Prostate gland (tissue), 2 donors: ENCODE measurements around the gene RILP. TPM values are rescaled to one million over a fixed set of nuclear protein-coding genes. Genes with fewer than 3 reads are reported as not detected.

Experiments
- DNase-seq: peaks from one replicate; pipeline ENCODE4 v3.0.0-alpha.2; 2019; ENCODE audit warnings: low spot score
- H3K27ac ChIP-seq, 2 donors: fragments of 200-600 bp; sonication (generic); 2 replicates each; pipeline ENCODE4 v1.5.1; 2017 to 2019
- H3K27me3 ChIP-seq: fragments of 200-600 bp; sonication (generic); replicated peaks from 2 replicates; pipeline ENCODE4 v1.5.1; 2019; ENCODE audit not compliant: insufficient read depth
- H3K36me3 ChIP-seq, 2 donors: fragments of 200-600 bp; sonication (generic); 1 replicate in 1 of 2; 2 replicates in 1 of 2; pipeline versions ENCODE4 v1.5.1 to v1.8.1; 2017 to 2019
- H3K4me1 ChIP-seq: fragments of 200-600 bp; sonication (generic); replicated peaks from 2 replicates; pipeline ENCODE4 v1.5.1; 2019
- H3K4me3 ChIP-seq, 2 donors: fragments of 200-600 bp; sonication (generic); 2 replicates each; pipeline ENCODE4 v1.5.1; 2017 to 2019
- H3K9me3 ChIP-seq: fragments of 200-600 bp; sonication (generic); 2 replicates; pipeline ENCODE4 v1.5.1; 2017
- POLR2A ChIP-seq: fragments of 450-650 bp; IDR thresholded peaks from one replicate; pipeline ENCODE4 v1.6.1; 2016; ENCODE audit warnings: antibody characterized with exemption, mild to moderate bottlenecking
- POLR2AphosphoS5 ChIP-seq: sonication (generic); formaldehyde crosslinking; IDR thresholded peaks from one replicate; pipeline ENCODE4 v1.6.1; 2017; ENCODE audit warnings: antibody characterized with exemption
- WGBS: methylation state at CpG from one replicate; pipeline ENCODE4 v1.1.5; 2018; 5-methylcytosine and 5-hydroxymethylcytosine counted together
- intact Hi-C: fragments of 100-400 bp; cut with DNase I; formaldehyde crosslinking; loops from one replicate; pipeline ENCODE4 v1.14.2; 2022
- total RNA-seq, 2 donors: library from RNA; depleted of rRNA; stranded (reverse); fragments of >200 nt; gene quantifications; one replicate each; pipeline ENCODE4 v1.1.0, GENCODE V29; 2016
- TF ChIP-seq, protein P1 (sequence below), 4 experiments: fragments of 200-600 bp in 2 of 4; fragments of 450-650 bp in 2 of 4; sonication (generic) in 2 of 4; IDR thresholded peaks; 1 replicate in 3 of 4; 2 replicates in 1 of 4; pipeline ENCODE4 v1.5.1; 2016 to 2019; ENCODE audit warnings: antibody characterized with exemption in 4 of 4, mild to moderate bottlenecking in 2 of 4, moderate library complexity in 2 of 4

The RILP gene
- total RNA-seq, 2 donors from 2014 or later: 16.9 to 24.4 TPM

- H3K36me3 ChIP-seq: no peaks in the 10 kb centered on the region
- no peak for DNase-seq
- no peaks in the 10 kb centered on the region for H3K27me3 ChIP-seq
- no peak overlapping the region for H3K27ac ChIP-seq
- intact Hi-C loops: no loop called here
- TF ChIP-seq, protein P1, sequence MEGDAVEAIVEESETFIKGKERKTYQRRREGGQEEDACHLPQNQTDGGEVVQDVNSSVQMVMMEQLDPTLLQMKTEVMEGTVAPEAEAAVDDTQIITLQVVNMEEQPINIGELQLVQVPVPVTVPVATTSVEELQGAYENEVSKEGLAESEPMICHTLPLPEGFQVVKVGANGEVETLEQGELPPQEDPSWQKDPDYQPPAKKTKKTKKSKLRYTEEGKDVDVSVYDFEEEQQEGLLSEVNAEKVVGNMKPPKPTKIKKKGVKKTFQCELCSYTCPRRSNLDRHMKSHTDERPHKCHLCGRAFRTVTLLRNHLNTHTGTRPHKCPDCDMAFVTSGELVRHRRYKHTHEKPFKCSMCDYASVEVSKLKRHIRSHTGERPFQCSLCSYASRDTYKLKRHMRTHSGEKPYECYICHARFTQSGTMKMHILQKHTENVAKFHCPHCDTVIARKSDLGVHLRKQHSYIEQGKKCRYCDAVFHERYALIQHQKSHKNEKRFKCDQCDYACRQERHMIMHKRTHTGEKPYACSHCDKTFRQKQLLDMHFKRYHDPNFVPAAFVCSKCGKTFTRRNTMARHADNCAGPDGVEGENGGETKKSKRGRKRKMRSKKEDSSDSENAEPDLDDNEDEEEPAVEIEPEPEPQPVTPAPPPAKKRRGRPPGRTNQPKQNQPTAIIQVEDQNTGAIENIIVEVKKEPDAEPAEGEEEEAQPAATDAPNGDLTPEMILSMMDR (IDR thresholded peaks at IDR 0.05): no peak
- no peak for TF ChIP-seq POLR2A
- TF ChIP-seq POLR2AphosphoS5: no peak
- no peaks in the 10 kb centered on the region for H3K9me3 ChIP-seq
- H3K4me3 ChIP-seq: no peak overlapping the region
- H3K4me1 ChIP-seq: peaks cover 8% of the 10 kb centered on the region
- 61% methylated on average over 23 of the region's 23 CpGs for WGBS
Measured at GRCh38 chr17:1640329-1641064, 9.2 kb downstream of the RILP start.

DNA sequence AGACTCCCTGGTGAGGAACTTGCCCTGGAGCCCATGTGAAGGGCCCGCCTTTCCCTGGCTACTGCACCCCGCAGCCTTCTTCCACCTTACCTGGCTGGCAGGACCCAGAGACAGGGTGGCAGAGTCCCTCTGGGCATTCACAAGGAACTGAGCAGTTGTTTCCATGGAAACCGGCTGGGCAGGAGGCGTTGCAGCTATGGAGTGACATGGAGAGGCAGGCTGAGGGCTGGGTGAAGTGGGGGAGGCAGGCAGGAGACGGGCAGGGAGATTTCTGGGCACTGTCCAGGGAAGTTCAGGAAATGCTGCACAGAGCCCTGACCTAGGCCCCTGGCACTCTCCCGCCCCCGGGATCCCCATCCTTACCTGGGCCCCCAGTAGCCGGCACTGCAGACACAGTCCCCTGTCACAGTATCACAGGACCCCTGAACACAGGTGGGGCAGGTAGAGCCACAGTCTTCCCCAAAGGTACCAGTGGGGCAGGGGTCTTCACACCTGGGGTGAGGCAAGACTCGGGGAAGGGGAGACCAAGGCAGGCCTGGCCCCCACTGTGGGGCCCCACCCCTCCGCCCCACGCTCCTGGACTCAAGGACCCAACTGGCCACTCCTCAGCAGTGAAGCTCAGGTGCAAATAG, 10.0 kb downstream of the RILP start:
- intact Hi-C loops: no loop called here
- no peak for DNase-seq

GRCh38 chr17:1638624-1639300, 10.9 kb downstream of the RILP start:
- 78% methylated on average over 19 of the region's 19 CpGs for WGBS
- intact Hi-C loops: no loop called here
- no peak for TF ChIP-seq POLR2A
- TF ChIP-seq, protein P1 (IDR thresholded peaks at IDR 0.05): no peak
- no peak for TF ChIP-seq POLR2AphosphoS5
- H3K4me1 ChIP-seq: peaks cover 2% of the 10 kb centered on the region
- no peaks in the 10 kb centered on the region for H3K9me3 ChIP-seq
- H3K27ac ChIP-seq: no peak overlapping the region
- no peaks in the 10 kb centered on the region for H3K36me3 ChIP-seq
- DNase-seq: no peak
- no peaks in the 10 kb centered on the region for H3K27me3 ChIP-seq
- no peak overlapping the region for H3K4me3 ChIP-seq

More for the DNA sequence above, 10.0 kb downstream of the RILP start:
- Histone ChIP-seq H3K36me3 (no peaks in the 10 kb centered on the region), H3K4me3 (no peak overlapping the region), H3K4me1 (peaks cover 8% of the 10 kb centered on the region), H3K27ac (no peak overlapping the region), H3K27me3 (no peaks in the 10 kb centered on the region), H3K9me3 (no peaks in the 10 kb centered on the region)
- 62% methylated on average over 11 of the region's 11 CpGs for WGBS
- TF ChIP-seq POLR2AphosphoS5 (no peak), POLR2A (no peak)
- TF ChIP-seq, protein P1 (IDR thresholded peaks at IDR 0.05): no peak

- no peak overlapping the region for H3K27ac ChIP-seq
- H3K4me3 ChIP-seq: no peak overlapping the region
- H3K27me3 ChIP-seq: no peaks in the 10 kb centered on the region
- no peaks in the 10 kb centered on the region for H3K36me3 ChIP-seq
- 66% methylated on average over 17 of the region's 17 CpGs for WGBS
- no peak for DNase-seq
- no peaks in the 10 kb centered on the region for H3K9me3 ChIP-seq
- TF ChIP-seq POLR2AphosphoS5 (no peak), POLR2A (no peak)
- TF ChIP-seq, protein P1 (IDR thresholded peaks at IDR 0.05): no peak
- no peaks in the 10 kb centered on the region for H3K4me1 ChIP-seq
- intact Hi-C loops: no loop called here
Measured at GRCh38 chr17:1638171-1638590, 11.5 kb downstream of the RILP start.
